Memory B cell (primary cell): ENCODE results near the gene UGT2B17.

Experiments used
- ATAC-seq: fragments of 150-1000 bp; cut with Tn5 transposase; 2 replicates; pipeline ENCODE4 v1.10.0; 2021; ENCODE audit warnings: low read depth, mild to moderate bottlenecking, moderate library complexity
- DNase-seq, 2 donors: peaks; one replicate each; pipeline ENCODE4 v3.0.0; 2022; ENCODE audit warnings: low spot score in 2 of 2
- H3K27ac Mint-ChIP-seq: one replicate; pipeline ENCODE4 v1.8.0; 2022; ENCODE audit warnings: mild to moderate bottlenecking, moderate library complexity, mixed read lengths
- H3K27me3 Mint-ChIP-seq: one replicate; pipeline ENCODE4 v1.8.0; 2022; ENCODE audit warnings: mixed read lengths
- H3K36me3 Mint-ChIP-seq: one replicate; pipeline ENCODE4 v1.8.0; 2022; ENCODE audit warnings: mild to moderate bottlenecking, mixed read lengths
- H3K4me1 Mint-ChIP-seq: one replicate; pipeline ENCODE4 v1.8.0; 2022; ENCODE audit warnings: mixed read lengths
- H3K4me3 Mint-ChIP-seq: one replicate; pipeline ENCODE4 v1.8.0; 2022; ENCODE audit warnings: mild to moderate bottlenecking, moderate library complexity, mixed read lengths
- H3K9me3 Mint-ChIP-seq: one replicate; pipeline ENCODE4 v1.8.0; 2022; ENCODE audit warnings: mixed read lengths

The UGT2B17 gene

DNA sequence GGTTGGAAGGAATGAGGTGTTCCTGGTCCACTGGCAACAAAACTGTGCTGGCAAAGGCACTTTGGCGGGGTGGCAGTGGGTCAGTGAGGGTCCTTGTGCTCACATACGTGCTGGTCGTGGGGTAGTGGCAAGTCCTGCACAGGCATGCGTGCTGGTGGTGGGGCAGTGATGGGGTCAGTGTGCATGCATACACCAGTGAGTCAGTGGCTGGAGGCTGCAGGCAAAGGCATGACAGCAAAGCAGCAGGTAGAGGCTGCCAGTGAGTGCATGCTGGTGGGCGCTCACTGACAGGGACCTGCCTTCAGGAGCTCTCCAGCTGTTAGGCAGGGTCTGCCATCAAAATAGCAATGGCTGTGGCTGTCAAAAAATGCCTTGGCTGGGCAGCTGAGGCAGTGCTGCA, 86.8 kb downstream of the UGT2B17 start:
- DNase-seq (no peak), ATAC-seq (no peak)
- Mint-ChIP-seq H3K4me3 (no peak overlapping the region), H3K4me1 (peaks cover 1% of the 10 kb centered on the region), H3K9me3 (peaks cover 2% of the 10 kb centered on the region), H3K36me3 (no peaks in the 10 kb centered on the region), H3K27me3 (no peaks in the 10 kb centered on the region), H3K27ac (no peak overlapping the region)
